Left colon (tissue), 2 donors: ENCODE data around the gene NCS1. TPM values are rescaled to one million over a fixed set of nuclear protein-coding genes. Genes with fewer than 3 reads are reported as not detected.

Experiments
- total RNA-seq, 2 donors: library from RNA; stranded (reverse); fragmentation: NEBNext Ultra II Directional; extraction: Animal tissue kit (Norgen Biotek cat#: 25700); gene quantifications; one replicate each; pipeline ENCODE4 v1.2.1, GENCODE V29; 2021
- donor health status: DM: no; HTN: no; CAD: no.
- donor health status: DM: yes; HTN: yes; CAD: no.

Gene NCS1
- total RNA-seq, 2 donors from 2014 or later, result 2.1 to 23.7 TPM

Other genes starting within 250 kb of the NCS1 start
- gene FNBP1, start 129.2 kb upstream of the NCS1 start, total RNA-seq, result 10 to 100 TPM; 27.2 to 53.0 TPM
- 10 to 100 TPM; 44.6 to 48.6 TPM for gene GPR107, start 118.5 kb upstream of the NCS1 start, total RNA-seq
- 10 to 100 TPM; 19.1 to 23.3 TPM for gene HMCN2, start 93.4 kb downstream of the NCS1 start, total RNA-seq